DMS53 treated with DMSO at 0.1 percent for 48 hours (cell line): ENCODE results near the gene COL18A1.
"Not testable (repeated sequence)": the region's sequence is repeated elsewhere in the genome, so short reads cannot be mapped to it uniquely, and the experiment has no call there.

Experiments
- DNase-seq: peaks from one replicate; lab custom pipeline; 2025; ENCODE audit not compliant: unreplicated experiment; lab: John Stamatoyannopoulos, UW

Gene COL18A1

DNA sequence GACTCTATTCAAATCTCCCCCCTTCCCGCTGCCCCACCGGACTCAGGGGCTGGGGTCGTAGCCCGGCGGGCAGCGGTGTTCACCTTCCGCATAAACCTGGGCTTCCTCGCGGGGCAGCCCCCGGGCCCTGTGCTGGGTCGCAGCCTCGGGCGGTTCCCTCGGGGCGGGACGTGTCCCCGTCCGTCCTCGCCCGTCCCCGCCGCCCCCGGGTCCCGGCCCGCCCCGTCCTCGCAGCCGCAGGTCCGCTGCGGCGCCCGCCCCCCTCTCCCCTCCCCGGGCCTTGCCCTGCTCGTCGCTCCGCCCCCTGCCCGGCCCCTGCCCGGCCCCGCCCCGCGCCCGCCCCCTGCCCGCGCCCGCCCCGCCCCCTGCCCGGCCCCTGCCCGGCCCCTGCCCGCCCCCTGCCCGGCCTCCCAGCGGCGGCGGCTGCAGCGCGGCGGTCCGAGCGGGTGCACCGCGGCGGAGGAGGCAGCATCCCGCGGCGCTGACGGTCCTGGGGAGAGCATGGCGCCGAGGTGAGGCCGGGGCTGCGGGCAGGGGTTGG is at the start of gene COL18A1:
TSS of gene COL18A1 (plus strand) at position 436 of the 541 bp plus-strand sequence. CDS start at position 502, 66 bp downstream.
- no peak for DNase-seq

DNA sequence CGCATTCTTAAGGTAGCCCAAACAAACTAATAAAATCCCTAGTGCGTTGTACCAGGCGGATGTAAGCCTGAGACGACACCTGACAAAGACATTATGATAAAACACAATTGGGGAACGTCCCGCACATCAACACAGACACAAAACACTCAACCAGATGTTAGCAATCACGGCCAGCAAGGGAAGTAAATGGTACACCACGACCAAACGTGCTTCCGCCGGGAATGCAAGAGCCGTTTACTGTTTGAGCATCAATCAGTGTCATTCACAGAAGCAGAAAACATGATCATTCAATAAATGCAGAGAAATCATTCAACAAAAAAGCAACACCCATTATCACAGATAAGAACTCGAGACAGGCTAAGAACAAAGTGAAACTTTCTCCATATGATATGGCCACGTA is 49.4 kb upstream of the COL18A1 start:
- DNase-seq, result no peak

DNA sequence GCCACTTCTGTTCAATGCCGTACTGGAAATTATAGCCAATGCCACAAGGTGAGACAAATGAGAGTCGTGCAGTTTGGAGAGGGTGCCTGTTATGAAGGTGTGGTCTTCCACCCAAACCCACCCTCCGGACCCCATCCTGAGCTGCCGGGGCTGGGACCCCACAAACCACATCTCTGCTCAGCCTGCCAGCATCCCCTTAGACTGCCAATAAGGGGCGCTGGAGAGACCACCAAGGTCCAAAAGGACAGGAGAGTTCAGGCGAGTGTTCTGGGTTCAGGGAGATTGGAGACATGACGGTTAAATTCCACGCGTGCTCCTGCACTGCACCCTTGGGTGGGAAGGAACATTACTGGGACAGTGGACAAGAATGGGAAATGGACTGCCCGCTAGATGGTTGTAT is 48.7 kb upstream of the COL18A1 start:
- DNase-seq, result no peak

DNA sequence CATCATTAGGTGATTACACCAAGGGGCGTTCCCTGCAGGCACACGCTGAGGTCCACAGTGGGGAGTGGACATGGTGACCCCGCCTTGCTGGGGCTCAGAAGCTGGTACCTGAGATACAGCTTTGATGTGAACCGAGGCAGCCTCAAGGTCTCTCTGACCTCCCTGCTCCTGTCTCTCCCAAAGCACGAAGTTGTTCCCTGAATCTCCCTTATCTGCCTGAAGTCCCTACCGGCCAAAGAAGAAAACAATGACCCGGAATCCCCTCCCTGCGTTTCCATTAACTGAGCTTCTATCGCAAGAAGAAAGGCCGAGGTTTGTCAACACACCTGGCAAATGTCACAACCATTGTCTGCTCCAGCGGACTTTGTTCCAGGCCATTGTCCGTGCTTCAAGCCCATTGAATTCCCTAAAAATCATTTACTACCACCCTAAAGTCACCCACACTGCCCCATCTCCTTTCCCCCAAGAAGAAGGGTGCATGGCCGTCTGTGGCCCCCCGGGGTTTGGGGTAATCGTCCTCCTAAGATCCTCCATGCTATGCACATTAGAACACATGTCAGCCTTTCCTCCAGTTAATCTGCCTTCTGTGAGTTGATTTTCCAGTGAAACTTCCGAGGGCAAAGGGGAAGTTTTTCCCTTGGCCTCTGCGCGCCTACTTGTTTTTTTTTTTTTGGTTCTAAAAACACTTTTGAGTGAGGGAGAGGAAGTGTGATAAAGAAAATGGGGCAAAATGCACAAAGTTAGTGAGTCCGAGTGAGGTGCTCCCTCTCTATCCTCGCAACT is 48.1 kb upstream of the COL18A1 start:
- no peak for DNase-seq

DNA sequence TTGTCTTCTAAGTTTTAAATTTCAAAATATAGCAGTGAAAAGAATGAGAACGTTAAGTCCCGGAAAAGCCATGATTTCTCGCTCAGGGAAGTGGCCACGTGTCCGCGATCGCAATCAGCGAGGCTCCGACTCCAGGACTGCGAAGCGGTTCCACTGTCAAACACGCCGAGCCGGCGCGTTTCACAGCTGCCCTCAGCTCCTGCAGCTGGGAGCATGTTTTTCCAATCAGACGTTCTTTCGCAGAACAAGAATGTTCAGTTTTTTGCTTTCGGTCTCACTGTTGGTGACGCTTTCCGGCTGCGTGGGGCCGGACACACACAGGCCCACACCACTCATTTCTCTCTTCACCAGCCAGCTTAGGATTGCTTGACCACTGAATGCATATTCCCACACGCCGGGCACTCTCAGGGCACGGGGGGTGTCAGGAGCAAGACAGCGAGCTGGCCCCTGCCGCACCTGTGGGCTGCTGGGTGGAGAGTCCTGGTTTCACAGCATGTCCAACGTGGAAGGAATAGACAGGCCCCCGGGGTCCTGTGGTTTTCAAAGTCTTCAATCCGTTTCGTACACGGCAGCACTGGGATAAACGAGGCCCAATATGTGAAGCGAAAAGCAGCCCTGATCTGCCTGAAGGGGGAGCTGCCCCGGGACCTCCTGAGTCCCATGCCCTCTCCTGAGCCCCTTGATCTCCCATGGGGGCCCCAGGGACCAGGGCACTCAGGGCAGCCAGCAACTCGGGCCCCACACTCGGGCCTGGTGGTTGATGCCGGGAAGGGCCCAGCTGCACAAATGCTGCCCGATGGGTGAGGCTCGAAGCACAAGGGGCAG is 47.3 kb upstream of the COL18A1 start:
- DNase-seq, result no peak

DNA sequence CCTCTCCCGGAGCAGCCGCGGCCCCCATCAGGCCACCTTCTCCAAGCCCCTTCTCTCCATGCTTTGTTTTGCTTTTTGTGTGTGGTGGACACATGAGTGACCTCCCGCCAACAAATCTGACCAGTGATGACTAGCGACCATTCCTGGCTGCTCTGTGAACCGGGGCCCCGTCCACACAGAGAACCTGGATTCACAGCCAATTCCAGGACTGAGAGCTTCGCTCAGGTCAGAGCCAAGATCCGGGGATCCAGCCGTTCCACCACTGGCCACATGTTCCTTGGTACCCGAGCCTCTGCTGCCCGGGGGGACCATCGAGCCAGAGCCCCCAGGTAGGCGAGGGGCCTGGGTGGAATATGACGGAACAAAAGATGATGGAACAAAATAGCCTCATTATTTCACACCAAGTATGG is 46.7 kb upstream of the COL18A1 start:
- DNase-seq, result no peak

DNA sequence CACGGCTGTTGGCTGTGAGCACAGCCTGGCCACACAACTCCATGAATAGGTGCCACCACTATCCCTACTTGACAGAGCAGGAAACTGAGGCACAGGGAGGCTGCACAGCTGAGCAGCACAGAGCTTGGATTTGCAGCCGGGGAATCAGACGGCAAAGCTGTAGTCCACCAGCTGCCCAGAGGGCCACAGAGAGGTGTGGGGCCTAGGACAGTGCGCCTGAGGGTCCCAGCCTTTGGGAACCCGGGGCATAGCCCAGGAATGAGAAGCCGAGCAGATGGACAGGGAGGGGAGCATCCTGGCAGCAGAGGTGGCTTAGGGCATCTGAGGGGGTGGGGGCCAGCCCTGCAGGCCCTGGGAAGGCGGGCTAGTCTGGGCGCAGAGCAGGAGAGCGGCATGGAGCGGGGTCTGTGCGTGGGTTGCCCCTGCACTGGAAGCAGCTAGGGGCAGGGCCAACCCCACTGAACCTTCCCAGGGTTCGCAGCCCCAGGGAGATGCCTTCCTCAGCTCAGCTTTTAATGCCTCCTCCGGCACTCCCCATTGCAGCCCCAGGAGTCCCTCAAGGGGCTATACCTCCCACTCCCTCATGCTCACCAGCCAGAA is 46.2 kb upstream of the COL18A1 start:
- DNase-seq, result no peak

DNA sequence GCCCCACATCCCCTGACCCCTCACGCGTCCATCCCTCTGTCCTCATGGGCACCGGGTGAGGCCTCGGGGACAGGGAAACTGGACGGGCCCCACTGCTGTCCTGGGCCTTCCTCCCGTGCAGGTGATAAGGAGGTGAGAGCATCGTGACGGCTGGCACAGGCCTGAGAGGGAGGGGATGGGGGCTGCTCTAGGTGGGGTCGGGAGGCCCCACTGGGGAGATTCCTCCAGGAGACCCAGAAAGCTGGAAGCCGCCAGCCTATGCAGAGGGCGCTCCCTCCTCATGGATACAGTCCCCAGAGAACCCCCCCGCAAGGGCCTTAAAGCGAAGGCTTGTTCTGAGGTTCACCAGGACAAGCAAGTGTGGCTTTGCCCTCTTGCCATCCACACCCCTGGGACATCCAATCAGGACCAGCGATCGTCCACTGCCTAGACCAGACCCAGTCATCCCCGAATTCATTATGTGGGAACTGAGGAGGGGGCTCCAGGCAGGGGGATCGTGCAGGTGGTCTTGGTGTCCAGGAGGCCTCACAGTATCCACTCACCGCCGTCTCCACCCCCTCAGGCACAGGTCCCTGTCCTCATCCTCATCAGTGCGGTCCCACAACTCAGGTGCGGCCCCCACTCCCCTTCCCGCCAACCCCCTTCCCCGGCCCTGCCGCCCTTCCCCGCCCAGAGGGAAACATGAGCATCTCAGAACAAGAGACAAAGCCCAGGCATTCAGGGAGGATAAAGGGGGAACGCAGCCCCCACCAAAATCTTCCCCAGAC is 45.3 kb upstream of the COL18A1 start:
- no peak for DNase-seq

DNA sequence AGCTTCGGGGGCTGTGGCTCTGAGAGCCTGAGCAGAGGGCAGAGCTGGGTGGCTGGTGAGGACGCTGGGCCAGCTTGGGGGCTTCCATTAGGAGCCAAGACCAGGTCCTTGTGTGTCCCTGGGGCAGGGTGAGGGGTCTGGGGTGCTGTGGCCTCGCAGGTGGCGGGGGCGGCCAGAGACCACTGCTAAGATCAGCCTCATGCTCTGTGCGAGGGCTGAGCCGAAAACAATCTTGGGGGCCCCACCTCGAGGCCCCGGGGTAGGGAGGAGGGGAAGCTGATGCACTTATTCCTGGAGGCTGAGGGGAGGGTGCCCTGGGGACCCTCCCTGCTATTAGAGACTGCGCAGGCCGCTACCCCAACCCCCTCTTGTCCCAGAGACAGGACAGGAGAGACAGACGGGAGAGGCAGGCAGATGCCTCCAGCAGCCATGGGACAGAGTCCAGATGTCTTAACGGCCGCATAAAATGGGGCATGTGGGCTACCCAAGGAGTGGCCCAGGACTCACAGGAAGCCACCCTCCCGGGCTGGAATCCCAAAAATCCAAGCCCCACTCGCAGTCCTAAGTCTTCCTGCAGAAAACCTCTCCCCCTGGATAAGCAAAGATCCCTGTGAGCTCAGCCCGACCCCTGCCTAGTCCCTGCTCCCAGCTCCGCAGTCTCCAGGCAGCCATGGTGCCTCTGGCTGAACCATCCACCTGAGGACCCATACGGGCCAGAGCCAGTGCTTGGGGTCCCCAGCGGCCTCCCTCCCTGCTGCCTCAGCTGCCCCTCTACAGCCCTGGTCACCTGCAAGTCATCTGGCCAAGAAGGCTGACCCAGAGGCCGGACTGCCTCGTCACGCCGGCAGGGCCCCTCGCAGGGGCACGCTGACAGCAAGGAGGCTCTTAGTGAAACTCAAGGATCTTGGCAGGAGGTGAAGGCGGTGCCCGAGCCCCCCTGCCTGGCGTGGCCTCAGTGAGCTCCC is 43.6 kb upstream of the COL18A1 start:
- no peak for DNase-seq

DNA sequence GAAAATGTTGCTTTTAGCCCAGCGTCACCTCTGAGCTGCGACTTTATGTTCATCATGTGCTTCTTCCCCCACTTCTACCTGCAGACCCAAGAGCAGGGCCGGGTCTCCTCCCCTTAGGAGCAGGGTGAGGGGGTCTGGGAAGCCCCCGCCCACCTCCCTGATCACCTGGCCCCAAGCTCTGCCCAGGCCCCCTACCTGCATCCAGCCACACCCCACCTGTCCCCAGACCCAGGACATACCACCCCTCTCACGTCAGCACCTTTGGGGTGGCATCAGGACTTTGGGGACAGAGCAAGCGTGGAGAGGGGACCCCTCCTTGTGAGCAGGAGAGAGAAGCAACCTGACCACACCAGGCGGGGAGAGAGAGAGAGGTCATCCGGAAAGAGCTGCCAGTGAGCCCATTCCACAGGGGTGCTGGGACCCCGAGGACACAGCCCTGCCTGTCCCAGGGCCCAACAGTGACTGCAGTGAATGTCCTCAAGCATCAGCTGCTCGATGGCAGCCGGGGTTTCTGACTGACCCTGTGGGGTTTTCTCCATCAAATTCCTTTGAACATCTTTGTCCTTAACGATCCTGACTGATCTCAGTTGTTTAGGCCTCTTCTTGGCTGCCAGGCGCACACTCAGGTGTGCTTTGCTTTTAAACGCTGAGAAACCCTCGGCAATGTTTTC is 42.8 kb upstream of the COL18A1 start:
- DNase-seq, result no peak

DNA sequence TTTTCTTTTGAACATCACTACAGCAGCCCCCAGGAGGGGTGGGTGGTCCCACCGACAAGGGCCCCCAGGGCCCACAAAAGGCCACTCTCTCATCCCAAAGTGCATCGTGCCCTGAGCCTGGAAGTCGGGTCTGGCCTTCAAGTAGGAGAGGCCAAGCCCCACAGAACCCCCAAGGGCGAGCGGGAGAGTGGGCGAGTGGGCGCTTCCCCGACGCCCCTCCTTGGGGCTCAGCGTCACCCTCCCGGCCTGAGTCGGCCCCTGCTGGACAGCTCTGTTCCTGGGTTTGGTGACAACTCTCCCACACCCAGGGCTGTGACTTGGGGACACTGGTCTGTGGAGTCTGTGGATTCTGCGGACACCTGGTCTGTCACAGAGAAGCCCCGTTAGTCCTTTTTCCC is 42.2 kb upstream of the COL18A1 start:
- DNase-seq, result no peak

DNA sequence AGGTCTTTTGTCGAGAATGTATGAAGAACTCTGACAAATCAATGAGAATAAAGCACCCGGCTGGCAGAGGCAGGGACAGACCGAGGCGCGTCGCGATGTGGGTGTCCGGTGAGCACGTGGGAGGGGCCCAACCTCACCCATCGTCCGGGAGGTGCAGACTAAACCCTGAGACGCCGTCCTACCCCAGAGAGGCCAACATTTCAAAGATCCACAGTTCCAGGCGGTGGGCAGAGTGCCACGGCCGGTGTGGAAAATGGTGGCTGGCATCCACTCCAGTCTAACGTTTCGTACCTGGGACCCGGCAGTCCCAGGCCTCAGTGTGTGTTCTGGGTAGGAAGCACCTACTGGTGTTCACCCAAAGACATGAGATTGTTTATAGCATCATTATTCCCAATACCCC is 41.7 kb upstream of the COL18A1 start:
- not testable (repeated sequence) for DNase-seq

DNA sequence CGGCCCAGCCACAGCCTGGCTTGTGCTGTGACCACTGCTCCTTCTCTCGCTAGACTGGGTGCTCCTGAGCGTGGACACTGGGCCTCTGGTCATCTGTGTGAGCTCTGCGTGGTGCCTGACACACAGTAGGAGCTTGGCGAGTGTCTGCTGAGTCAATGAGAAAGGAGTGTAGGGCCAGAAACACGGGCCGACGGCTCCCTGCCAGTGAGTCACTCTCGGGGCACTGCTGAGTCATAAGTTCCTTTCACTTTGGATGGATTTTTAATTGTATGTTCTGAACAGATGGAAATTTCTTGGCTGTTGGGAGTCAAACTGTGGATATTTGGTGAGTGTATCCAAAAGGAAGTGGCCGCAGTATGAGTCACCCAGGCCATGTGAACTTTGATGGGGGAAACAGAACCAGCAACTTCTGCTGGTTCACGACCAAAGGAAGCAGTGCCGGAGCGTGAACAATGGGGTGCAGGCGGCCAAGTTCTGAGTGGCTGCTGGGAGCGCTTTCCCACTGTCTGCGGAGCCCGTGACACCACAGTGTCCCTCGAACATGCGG is 41.0 kb upstream of the COL18A1 start:
- no peak for DNase-seq

DNA sequence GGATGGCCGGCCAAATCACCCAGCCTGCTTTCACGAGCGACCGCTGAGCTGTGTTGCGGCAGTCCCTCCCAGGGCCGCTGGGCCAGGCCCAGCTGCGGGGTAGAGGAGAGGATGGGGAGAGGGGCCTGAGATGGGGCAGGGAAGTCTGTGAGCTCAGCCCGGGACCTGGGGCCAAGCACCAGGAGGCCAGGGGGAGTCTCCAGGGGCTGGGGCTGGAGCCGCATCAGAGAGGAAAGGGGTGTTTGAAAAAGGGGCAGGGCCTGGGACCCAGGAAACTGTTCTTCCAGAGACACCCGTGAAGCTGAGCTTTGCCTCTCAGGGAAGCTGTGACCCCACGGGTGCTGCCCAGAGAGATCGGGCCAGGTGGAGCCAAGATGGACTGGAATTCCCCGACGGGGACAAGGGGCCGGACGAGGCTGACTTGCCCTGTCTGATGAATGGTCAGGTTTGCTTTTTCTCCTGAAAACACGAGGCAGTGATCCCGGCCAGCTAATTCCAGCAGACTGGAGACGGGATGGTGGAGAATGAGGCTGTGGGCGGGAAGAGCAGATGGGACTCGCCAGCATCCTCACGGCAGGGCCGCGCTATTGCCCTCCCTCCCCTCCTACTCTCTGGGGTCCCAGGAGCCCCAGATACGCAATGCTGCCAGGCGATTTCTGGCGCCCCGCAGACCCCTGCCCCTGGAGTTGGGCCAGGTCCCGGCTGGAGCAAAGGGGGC is 40.3 kb upstream of the COL18A1 start:
- DNase-seq, result no peak

DNA sequence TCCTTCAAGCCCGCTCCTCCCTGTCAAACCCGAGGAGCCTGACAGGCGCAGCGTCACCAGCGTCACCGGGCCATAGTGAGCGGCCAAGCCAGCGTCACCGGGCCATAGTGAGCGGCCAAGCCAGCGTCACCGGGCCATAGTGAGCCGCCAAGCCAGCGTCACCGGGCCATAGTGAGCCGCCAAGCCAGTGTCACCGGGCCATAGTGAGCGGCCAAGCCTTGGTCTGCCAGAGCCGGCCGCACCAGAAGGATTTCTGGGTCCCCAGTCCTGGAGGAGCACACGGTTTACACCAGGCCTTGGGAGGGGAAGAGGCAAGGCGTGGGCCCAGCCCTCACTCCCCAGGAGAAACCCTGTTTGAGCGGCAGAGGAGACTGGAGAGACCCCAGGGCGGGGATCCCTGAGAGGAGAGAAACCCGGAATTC is 39.8 kb upstream of the COL18A1 start:
- no peak for DNase-seq

DNA sequence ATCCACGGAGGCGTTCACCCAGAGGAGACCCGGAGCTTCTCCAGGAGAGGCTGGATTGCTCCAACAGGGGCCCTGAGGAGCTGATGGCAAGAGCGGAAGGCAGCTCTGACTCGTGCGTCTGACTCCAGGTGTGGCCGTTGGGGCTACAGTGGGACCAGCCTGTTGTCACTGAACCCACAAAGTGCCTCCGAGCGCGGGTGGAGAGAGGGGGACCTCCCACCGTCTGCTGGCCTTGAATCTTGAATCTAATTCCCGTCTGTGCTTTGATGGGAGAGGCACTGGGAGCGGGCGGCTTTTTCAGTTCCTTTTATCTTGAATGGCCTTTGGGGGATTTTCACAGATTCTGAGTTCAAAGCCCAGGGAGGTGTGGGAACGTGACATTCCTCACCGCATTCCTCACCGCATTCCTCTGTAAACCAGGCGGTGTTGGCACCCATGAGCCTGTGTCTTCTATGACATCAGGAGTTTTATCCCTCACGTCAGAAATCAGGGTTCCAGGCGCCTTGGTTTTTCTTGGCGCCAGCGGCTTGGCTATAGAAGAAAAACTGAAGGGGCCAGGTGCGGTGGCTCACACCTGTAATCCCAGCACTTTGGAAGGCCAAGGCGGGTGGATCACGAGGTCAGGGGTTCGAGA is 39.2 kb upstream of the COL18A1 start:
- DNase-seq, result no peak

DNA sequence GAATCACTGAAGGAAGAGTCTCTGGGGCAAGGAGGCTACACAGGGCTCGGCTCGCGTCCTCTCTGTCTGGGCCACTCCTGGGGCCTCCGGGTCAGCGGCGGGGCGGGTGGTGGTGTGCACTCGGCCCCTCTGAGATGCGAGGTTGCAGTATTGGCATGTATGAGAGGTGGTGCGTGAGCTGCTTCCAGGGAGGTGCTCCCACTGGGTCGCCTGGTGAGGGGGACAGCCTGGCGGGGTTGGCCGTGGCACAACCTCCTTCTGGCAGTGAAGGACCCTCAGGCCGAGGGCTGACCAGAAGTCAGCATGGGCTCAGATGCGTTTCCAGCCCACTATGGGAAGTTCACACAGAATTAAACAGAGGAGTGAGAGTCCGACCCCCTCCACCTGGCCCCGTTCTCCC is 38.5 kb upstream of the COL18A1 start:
- no peak for DNase-seq

DNA sequence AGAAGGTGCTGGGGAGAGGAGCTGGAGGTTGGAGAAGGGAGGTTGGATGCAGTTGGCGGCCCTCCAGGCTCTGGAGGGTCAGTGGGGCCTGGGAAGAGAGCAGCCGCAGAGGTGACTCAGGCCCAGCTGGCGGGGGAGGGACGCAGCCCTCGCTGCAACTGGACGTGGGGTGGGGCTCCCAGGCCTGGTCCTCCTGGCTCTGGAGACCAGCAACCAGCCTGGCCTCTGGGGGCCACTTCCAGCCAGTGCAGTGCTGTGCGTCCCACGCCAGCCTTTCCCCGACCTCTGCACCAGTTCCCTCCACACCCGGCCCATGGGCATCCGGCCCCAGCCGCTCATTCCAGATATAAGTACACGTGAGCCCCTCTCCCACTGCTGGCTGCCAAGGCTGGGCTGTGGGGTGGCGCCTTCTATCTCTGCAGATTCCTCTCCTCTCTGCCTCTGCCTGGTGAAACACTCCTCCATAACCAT is 38.0 kb upstream of the COL18A1 start:
- no peak for DNase-seq
